Measurements from ENCODE around the gene CCDC136.
A peak's percentile ranks its signal among the peaks of the same experiment; 100 is the strongest.

Gene CCDC136

DNA sequence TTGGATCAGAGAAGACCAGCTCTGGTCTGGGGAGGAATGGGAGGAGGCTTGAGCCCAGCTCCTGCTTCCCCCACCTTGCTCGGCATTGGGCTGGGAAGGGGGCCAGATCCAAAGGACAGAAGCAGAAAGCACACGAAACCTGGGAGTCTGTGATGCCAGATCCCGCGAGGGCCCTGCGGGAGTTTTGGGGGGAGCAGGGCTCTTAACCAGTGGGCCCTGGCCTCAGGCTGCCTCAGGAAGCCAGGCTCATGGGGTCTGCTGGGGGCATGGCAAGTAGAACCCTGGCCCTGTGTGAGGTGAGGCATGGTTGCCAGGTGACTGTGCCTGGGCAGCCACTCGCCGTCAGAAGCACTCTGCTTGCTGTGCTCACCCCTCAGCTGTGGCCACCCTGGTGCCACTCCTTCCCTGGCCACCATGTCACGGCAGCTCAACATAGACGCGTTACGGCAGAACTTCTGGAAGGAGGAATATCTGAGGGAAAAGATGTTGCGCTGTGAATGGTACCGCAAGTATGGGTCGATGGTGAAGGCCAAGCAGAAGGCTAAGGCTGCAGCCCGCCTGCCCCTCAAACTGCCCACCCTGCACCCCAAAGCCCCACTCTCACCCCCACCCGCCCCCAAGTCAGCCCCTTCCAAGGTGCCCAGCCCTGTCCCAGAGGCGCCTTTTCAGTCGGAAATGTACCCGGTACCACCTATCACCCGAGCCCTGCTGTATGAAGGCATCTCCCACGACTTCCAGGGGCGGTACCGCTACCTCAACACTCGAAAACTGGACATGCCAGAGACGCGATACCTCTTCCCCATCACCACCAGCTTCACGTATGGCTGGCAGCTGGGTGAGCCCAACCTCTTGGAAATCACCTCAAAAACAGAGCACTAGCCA, 74.5 kb downstream of the CCDC136 start:
- DNase-seq = no peak

DNA sequence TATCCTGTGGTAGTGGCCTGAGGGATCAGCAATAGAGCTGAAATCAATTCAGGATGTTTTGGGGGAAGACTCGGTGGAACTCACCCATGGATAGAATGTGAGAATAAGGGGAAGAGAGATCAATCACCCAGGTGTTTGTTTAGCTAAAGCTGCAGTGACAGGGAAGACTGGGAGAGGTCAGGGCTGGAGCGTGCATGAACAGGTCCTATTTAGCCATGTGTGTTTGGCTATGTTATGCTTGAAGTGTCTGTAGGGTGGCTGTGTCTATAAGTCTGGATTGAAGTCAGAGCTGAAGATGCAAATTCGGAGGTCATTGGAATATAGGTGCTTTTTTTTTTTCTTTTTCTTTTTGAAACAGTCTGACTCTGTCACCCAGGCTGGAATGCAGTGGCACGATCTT, 75.5 kb downstream of the CCDC136 start:
- DNase-seq = no peak

DNA sequence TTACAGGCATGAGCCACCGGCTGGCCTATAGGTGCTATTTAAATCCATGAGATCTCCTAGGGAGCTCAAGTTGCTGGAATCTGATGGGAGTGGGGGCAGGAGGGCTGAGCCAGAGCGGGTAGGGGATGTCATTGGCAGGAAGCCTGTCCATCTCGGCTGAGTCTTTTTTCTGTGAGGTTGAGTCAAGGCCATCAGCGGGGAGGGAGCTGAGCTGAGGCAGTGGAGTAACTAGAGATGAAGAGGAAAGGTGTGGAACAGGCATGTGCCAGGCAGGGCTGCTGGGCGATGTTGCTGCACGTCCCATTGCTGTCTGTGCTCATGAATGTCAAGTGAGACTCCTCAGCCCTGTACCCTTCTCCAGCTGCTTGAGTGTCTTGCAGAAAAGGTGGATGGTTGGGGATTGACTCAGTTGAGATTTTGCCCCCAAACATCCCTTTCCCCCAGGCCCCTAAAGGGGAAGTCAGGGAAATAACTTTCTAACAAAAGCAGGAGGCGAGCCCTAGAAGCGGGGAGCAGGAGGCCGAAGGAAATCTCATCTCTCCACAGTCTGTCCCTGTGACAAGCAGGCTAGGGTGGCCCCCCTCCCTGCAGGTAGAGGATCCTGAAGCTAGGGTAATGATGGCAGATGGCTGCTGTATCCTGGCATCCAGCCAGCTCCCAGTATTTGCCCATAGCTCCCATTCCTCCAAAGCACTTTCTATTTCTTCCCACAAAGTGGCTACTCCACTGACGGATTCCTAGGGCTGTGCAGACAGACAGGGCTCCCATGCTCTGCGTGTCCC, 76.3 kb downstream of the CCDC136 start:
- peak; percentile 83 for DNase-seq

DNA sequence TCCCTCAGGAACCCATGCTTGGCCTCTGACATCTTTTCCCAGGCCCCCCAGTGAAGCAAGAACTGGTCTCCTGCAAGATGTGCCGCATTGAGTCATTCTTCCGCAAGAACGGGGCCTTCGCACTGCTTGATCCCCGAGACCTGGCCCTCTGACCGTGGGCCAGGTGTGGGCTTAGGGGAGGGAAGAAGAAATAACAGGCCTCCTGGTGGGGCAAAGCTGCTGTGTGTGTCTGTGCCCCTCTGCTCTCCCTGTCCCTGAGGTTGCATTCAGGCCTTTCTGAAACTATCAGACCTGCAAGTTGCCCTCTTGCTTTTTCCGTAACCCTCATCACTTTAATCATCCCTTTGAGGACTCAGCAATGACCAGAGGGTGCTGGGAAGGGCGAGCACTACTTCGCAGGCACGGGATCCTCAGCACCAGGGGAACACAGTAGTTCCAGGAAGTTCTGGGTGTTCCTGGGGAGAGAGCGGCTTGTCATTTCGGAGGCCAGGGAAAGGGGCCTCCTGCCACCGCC, 76.9 kb downstream of the CCDC136 start:
- DNase-seq = no peak

DNA sequence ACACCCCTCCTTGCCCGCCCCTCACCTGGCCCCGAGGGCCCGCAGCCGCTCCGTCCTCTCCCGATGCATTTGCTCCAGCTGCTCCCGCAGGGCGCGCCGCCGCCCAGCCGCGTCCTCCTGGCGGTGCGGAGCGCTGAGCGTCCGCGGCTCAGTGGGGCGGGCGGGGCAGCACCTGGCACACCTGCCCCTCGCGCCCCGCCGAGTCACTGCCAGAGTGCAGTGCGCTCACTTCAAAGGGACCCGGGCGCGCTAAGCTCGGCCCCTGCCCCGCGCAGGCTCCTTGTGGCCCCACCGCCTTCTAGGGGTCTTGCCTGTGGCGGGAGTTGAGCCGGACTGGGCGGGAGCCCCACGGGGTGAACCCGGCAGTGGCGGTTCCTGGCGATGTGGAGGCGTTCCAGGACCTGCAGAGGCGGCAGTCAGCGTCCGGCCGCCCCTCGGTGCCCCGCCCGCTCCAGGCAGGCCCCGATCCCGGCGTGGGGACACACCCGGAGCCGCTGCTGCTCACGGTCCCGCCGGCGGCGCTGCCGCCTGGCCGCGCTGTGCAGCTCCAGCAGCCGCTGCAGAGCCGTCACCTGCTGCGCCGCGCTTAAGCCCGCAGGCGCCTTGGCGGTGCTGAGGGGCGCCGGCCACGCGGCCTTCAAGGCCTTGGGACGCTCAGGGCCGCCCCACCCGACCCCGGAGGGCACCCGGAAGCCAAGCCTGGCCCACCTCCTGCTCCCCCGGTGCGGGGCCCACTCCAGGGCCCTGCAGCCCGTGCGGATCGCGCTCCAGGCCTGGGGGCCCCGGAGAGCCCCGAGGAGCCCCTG, 77.6 kb downstream of the CCDC136 start:
- DNase-seq = no peak

DNA sequence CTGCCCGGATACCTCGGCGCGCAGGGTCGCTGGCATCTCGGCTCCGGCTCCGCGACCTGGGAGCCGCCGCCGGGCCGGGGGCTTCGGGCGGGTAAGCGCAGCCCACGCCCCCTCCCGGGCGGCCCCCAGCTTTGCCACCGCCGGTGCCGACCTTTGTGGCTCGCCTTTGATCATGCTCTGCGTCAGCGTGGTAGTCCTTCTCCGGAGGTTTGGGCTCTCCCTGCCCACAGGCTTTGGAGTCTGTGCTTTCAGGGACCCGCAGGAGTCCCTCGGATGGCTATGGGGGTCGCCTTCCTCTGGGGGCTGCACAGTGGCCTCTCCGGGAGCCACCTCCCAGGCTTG, 78.1 kb downstream of the CCDC136 start:
- no peak for DNase-seq

DNA sequence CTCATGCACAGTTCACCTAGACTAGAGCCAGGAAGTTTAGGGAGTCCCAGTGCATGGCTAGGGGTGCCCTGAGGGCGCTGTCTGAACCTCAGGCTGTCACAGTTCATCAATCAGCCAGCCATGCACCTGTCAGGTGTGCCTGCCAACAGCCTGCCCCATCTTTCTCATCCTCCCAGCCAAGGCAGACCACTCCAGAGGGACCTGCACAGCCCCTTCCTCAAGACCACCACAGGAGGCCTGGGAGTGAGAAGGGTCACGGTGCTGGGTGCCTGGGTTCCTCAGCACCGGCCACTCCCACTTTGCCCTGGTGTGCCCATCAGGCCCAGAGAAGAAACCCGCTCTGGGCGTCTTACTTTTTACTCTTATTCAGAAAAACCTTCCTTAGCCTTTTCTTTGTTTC, 79.3 kb downstream of the CCDC136 start:
- no peak for DNase-seq

Data from NCI-H187 treated with DMSO at 0.1 percent for 48 hours (cell line).